Stimulated activated CD4-positive, alpha-beta T cell treated with anti-CD3 and anti-CD28 coated beads, Interleukin-2, amount 100 ng/mL, for 48 hours (primary cell): ENCODE measurements around the gene PGA3.
"Not testable (repeated sequence)": the region's sequence is repeated elsewhere in the genome, so short reads cannot be mapped to it uniquely, and the experiment has no call there.

Source experiments
- DNase-seq, 2 donors: peaks; one replicate each; pipeline ENCODE4 v3.0.0-alpha.2; 2020

PGA3 gene

DNA sequence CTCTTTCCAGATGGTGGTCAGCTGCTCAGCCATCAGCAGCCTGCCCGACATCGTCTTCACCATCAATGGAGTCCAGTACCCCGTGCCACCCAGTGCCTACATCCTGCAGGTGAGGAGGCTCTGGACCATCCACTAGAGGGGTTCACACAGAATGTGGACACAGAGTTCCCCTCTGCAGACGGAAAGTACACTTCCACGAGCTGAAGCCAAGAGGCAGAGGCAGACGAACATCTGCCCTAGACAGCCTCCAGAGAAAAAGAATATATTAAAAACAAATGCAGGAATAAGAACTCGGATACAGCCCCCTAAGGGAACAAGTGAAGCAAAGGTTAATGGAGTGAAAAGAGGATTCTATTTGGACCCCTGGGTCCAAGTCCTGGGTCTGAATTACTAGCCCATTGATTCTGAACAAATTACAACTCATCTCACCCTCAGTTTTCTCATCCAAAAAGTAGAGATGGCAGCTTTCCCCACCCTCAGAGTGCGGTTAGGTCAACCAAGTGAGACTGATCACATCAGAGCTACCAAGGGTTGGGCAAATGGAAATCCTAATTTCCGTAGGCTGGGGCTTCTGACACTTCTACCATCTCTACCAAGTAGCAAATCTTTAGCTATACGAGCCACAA, 8.1 kb downstream of the PGA3 start:
- not testable (repeated sequence) for DNase-seq

DNA sequence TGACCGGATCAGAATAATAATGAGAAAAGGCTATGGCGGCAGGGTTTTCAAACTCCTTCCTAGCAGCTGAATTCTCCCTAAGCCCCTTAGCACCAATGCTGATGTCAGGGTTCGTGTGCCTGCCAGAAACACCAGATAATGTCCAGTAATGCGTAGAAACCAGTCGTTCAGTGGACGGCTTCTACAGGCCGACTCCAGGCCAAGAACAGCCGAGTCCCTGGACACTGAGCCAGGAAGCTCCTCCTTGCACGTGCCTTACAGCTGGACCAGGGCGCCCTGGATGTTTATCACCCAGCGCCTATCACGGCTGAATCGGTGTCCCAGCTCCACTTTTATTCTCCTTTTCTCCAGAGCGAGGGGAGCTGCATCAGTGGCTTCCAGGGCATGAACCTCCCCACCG, 8.9 kb downstream of the PGA3 start:
- not testable (repeated sequence) for DNase-seq

DNA sequence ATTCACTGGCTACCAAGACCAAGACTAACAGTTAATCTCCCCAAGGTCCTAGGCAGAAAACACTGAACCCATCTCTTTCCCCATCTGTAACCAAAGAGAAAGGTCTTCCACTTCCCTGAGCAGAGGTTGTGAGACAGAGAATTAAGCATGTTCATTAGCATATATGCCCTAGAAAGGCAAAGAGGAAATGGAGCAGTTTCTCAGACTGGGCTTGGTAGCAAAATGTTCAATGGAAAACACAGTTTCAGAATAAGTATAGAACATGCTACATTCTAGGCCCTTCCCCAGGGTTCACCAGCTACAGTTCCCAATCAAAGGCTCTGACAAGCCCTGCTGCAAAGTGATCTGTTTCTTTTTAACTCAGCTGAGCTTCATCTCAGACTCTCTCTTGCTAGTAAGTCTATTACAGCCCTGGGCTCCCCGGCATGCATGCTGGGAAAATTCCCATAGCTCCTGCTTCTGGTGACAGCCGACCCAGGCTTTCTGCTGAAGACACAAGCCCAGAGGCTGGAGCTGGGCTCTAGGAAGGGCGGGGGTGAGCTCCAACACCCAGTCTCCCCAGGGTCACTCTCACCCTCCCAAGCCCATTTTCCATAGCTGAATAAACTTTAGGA, 10.5 kb downstream of the PGA3 start:
- not testable (repeated sequence) for DNase-seq

DNA sequence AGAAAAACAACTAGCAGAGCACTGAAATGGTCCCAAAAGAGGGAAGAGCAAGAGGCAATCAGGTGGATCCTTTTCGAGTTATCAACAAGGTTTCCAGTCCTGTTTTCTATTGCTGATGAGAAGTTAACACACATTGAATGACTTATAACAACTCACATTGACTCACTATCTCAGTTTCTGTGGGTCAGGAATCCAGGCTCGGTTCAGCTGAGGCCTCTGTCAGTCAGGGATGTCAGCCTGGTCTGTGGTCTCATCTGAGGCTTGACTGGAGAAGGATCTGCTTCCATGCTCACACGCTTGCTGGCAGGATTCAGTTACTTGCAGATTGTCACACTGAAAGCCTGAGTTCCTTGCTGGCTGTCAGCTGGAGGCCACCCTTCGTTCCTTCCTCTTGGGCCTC, 15.0 kb downstream of the PGA3 start:
- not testable (repeated sequence) for DNase-seq

DNA sequence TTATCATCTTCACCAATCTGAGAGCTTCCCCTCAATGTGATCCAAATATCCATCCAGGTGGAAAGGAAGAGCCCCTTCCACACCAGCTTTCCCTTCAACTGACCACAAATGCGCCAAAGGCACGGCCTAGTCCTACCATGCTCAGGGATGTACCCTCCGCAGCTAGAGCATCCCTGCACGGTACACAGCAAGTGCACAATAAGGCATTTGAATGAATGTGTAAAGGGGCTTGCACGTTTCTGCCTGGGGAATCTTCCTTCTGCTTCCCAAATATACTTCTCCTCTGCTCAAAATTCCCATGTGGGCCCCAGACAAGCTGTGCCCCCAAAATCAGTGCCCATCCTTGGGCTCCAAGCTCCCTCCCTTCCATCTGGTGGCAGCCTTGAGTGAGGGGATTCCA, 15.7 kb downstream of the PGA3 start:
- DNase-seq: not testable (repeated sequence)

DNA sequence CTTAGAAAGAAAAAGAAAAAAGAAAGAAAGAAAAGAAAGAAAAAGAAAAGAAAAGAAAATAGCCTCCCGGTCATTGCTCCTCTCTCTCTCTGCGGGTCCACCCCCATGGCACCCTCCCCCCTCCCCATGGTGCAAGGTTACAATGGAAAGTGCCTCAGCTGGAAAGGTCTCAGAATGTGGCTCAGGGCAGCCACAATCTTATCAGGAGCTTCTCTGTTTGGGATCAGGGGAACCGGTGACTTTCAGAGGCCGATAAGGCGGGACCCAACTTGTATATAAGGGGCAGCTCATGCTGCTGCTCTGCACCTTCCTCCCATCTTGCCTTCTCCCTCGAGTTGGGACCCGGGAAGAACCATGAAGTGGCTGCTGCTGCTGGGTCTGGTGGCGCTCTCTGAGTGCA, 18.7 kb downstream of the PGA3 start, which contains the start of gene PGA4:
Gene PGA4 (plus strand): TSS at position 301 of the 400 bp plus-strand sequence. CDS start 54 bp downstream, at position 355.
- not testable (repeated sequence) for DNase-seq

DNA sequence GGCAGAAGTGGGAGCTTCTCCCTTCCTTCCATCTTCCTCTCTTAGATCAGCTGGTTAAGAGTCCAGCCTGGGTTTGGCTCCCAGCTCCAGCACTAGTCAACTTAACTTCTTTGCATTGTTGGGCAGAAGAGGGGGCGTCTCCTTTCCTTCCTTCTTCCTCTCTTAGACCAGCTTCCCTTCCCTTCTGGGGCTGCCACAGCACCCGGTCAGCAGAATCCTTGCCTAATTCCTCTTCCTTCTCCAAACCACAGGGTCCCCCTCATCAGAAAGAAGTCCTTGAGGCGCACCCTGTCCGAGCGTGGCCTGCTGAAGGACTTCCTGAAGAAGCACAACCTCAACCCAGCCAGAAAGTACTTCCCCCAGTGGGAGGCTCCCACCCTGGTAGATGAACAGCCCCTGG, 19.4 kb downstream of the PGA3 start:
- DNase-seq: not testable (repeated sequence)

DNA sequence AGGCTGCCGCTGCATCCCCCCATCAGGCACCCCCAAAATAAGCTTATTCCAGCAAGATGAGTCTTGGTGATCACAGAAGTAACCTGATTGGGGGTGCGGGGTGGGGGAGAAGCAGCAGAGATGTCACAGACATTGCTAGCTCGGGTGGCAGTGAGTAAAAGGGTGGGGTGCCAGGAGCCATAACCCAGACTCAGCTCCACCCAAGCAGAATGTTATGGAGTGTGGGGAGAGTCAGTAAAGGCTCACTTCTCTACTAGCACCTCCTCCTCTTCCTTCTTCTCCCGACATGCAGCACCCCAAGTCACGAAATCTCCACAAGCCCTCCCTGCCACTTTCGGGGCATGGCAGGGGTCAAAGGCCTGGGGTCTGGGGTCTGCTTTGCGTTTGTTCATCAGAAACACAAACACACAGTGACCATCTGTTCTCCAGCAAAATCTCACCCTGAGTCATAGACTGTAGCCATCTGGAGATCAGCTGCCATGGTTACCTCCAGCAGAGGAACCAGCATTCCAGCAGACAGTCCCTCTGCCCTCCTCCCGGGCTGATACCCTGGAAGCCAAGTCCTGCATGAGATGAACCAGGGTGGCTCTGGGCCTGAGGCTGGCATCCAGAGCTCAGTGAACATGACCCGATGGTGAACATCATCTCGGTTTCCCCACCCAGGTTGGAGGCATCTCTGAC, 23.3 kb downstream of the PGA3 start:
- DNase-seq: not testable (repeated sequence)

DNA sequence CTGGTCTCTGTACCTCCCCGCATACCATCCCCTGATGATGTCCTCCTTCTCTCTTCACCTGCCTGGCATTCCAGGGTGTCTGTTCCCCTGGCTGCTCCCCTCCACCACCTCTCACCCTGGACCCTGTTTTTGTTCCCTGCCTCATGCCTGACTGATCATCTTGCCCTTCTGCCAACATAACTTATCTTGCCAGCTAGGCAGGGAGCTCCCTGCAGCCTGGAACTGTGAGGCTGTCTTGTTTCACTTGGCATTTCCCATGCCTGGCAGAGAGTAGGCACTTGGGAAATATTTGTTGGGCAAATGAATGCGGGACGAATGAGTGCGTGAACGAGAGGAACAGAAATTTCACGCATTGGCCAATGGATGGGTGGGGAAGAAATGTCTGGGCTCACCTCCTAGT, 26.1 kb downstream of the PGA3 start:
- not testable (repeated sequence) for DNase-seq

DNA sequence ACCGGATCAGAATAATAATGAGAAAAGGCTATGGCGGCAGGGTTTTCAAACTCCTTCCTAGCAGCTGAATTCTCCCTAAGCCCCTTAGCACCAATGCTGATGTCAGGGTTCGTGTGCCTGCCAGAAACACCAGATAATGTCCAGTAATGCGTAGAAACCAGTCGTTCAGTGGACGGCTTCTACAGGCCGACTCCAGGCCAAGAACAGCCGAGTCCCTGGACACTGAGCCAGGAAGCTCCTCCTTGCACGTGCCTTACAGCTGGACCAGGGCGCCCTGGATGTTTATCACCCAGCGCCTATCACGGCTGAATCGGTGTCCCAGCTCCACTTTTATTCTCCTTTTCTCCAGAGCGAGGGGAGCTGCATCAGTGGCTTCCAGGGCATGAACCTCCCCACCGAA, 27.7 kb downstream of the PGA3 start:
- DNase-seq: not testable (repeated sequence)

DNA sequence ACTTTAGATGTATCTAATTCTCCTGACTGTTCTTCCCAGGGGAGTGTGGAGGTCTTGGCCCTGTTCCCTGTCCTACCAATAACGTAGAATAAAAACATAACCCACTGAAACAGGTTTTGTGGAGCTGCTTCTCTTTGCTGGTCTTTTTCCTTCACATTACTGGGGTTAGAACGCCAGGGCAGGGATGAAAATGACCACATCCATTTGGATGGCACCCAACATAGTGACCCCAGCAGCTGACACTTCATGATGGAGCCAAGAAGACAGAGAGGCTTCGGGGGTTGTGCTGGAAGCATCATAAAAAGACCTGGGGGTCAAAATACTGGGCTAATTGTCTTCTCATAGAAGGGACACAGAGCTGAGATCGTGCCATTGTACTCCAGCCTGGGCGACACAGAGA, 28.3 kb downstream of the PGA3 start:
- not testable (repeated sequence) for DNase-seq

DNA sequence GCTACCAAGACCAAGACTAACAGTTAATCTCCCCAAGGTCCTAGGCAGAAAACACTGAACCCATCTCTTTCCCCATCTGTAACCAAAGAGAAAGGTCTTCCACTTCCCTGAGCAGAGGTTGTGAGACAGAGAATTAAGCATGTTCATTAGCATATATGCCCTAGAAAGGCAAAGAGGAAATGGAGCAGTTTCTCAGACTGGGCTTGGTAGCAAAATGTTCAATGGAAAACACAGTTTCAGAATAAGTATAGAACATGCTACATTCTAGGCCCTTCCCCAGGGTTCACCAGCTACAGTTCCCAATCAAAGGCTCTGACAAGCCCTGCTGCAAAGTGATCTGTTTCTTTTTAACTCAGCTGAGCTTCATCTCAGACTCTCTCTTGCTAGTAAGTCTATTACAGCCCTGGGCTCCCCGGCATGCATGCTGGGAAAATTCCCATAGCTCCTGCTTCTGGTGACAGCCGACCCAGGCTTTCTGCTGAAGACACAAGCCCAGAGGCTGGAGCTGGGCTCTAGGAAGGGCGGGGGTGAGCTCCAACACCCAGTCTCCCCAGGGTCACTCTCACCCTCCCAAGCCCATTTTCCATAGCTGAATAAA, 29.3 kb downstream of the PGA3 start:
- not testable (repeated sequence) for DNase-seq

DNA sequence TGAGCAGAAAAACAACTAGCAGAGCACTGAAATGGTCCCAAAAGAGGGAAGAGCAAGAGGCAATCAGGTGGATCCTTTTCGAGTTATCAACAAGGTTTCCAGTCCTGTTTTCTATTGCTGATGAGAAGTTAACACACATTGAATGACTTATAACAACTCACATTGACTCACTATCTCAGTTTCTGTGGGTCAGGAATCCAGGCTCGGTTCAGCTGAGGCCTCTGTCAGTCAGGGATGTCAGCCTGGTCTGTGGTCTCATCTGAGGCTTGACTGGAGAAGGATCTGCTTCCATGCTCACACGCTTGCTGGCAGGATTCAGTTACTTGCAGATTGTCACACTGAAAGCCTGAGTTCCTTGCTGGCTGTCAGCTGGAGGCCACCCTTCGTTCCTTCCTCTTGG, 33.8 kb downstream of the PGA3 start:
- not testable (repeated sequence) for DNase-seq

DNA sequence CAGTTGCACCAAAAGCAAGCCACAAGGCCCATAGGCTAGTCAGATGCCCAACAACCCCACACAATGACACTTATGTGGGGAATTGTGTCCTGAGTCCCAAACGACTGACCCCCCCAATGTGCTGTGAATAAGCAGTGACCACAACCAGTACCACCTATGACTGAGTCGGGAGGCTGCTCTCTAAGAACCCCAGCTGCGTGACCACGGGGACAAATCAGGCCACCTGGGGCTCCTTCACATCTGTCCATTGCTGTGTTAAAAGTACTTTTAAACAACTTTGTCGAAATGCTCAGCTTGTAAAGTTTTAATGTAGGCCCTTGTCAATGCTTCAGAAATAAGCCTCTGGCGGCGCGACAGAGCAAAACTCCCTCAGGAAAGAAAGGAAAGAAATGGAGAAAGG, 37.0 kb downstream of the PGA3 start:
- DNase-seq: not testable (repeated sequence)

DNA sequence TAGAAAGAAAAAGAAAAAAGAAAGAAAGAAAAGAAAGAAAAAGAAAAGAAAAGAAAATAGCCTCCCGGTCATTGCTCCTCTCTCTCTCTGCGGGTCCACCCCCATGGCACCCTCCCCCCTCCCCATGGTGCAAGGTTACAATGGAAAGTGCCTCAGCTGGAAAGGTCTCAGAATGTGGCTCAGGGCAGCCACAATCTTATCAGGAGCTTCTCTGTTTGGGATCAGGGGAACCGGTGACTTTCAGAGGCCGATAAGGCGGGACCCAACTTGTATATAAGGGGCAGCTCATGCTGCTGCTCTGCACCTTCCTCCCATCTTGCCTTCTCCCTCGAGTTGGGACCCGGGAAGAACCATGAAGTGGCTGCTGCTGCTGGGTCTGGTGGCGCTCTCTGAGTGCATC, 37.6 kb downstream of the PGA3 start, which contains the start of gene PGA5:
Gene PGA5 (plus strand): TSS at position 301 of the 400 bp plus-strand sequence. CDS start 52 bp downstream, at position 353.
- DNase-seq: not testable (repeated sequence)

DNA sequence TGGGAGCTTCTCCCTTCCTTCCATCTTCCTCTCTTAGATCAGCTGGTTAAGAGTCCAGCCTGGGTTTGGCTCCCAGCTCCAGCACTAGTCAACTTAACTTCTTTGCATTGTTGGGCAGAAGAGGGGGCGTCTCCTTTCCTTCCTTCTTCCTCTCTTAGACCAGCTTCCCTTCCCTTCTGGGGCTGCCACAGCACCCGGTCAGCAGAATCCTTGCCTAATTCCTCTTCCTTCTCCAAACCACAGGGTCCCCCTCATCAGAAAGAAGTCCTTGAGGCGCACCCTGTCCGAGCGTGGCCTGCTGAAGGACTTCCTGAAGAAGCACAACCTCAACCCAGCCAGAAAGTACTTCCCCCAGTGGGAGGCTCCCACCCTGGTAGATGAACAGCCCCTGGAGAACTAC, 38.2 kb downstream of the PGA3 start:
- DNase-seq: not testable (repeated sequence)

DNA sequence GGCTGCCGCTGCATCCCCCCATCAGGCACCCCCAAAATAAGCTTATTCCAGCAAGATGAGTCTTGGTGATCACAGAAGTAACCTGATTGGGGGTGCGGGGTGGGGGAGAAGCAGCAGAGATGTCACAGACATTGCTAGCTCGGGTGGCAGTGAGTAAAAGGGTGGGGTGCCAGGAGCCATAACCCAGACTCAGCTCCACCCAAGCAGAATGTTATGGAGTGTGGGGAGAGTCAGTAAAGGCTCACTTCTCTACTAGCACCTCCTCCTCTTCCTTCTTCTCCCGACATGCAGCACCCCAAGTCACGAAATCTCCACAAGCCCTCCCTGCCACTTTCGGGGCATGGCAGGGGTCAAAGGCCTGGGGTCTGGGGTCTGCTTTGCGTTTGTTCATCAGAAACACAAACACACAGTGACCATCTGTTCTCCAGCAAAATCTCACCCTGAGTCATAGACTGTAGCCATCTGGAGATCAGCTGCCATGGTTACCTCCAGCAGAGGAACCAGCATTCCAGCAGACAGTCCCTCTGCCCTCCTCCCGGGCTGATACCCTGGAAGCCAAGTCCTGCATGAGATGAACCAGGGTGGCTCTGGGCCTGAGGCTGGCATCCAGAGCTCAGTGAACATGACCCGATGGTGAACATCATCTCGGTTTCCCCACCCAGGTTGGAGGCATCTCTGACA, 42.1 kb downstream of the PGA3 start:
- DNase-seq: not testable (repeated sequence)

DNA sequence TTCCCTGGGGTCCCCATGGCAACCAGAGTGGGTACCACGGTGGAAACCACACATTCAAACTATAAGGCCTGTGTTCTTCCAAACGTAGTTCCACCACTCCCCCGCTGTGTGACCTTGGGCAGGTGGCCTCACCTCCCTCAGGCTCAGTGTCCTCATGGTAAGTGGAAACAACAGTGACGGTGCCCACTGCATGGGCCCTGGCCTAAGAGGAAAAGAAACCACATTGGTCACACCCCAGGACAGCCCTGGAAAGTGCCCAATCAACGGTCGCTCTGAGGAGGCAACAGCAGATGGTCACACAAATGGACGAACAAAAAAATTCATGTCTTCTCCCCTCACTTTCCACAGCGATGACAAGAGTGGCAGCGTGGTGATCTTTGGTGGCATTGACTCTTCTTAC, 44.8 kb downstream of the PGA3 start:
- not testable (repeated sequence) for DNase-seq

DNA sequence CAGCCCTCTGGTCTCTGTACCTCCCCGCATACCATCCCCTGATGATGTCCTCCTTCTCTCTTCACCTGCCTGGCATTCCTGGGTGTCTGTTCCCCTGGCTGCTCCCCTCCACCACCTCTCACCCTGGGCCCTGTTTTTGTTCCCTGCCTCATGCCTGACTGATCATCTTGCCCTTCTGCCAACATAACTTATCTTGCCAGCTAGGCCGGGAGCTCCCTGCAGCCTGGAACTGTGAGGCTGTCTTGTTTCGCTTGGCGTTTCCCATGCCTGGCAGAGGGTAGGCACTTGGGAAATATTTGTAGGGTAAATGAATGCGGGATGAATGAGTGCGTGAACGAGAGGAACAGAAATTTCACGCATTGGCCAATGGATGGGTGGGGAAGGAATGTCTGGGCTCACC, 45.9 kb downstream of the PGA3 start:
- DNase-seq: not testable (repeated sequence)

DNA sequence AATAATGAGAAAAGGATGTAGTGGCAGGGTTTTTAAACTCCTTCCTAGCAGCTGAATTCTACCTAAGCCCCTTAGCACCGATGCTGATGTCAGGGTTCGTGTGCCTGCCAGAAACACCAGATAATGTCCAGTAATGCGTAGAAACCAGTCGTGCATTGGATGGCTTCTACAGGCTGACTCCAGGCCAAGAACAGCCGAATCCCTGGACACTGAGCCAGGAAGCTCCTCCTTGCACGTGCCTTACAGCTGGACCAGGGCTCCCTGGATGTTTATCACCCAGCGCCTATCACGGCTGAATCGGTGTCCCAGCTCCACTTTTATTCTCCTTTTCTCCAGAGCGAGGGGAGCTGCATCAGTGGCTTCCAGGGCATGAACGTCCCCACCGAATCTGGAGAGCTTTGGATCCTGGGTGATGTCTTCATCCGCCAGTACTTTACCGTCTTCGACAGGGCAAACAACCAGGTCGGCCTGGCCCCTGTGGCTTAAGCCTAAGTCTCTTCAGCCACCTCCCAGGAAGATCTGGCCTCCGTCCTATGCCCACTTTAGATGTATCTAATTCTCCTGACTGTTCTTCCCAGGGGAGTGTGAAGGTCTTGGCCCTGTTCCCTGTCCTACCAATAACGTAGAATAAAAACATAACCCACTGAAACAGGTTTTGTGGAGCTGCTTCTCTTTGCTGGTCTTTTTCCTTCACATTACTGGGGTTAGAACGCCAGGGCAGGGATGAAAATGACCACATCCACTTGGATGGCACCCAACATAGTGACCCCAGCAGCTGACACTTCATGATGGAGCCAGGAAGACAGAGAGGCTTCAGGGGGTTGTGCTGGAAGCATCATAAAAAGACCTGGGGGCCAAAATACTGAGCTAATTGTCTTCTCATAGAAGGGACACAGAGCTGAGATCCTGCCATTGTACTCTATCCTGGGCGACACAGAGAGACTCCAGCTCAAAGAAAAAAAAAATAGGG, 47.8 kb downstream of the PGA3 start:
- DNase-seq: not testable (repeated sequence)

DNA sequence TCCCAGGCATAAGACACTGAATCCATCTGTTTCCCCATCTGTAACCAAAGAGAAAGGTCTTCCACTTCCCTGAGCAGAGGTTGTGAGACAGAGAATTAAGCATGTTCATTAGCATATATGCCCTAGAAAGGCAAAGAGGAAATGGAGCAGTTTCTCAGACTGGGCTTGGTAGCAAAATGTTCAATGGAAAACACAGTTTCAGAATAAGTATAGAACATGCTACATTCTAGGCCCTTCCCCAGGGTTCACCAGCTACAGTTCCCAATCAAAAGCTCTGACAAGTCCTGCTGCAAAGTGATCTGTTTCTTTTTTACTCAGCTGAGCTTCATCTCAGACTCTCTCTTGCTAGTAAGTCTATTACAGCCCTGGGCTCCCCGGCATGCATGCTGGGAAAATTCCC, 49.0 kb downstream of the PGA3 start:
- not testable (repeated sequence) for DNase-seq
